ENCODE measurements around the gene STXBP5. TPM values are rescaled to one million over a fixed set of nuclear protein-coding genes. Genes with fewer than 3 reads are reported as not detected.
A peak's percentile ranks its signal among the peaks of the same experiment; 100 is the strongest.

Gene STXBP5
- total and polyA plus RNA-seq, 9 of the 15 experiments (the other 6 are each of a cell fraction or from before 2014, with no cell fraction given) = 23.3 to 172 (median 71.5) TPM

DNA sequence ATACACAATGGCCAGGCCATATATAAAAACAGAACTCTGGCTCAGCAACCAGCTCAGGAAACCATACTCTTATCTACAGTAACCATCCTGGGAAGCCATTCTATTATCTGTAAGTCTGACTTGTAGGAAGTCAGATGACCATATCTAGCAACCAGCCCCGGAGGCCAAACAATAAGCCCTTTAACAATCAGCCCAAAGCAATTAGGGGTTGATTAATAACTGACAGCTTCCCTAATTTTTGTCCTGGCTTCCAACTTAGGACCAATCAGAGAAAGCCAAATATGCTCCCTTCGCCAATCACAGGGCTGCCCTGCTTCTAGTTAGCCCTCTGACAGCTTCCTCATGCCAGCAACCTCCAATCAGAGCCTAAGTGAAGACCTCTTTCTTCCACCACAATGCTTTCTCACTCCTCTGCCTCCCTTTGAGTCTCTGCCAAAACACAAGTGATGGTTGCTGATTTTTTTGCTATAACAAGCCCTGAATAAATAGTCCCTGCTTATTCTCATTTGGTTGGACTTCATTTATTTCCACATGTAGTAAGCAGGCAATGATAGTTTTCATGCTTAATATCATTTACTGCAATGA is 37.8 kb upstream of the STXBP5 start (continued):
- TF ChIP-seq MGA (IDR thresholded peaks at IDR 0.05) (peak; percentile 48), HSF4 (CRISPR knock-in tag; IDR thresholded peaks at IDR 0.05; ENCODE audit: borderline replicate concordance) (no peak; the same call in 1 of the 2 replicates), ARNT (IDR thresholded peaks at IDR 0.05) (peak; percentile 74 to 92), ZNF551 (CRISPR knock-in tag; IDR thresholded peaks at IDR 0.05) (no peak), THAP7 (CRISPR knock-in tag; IDR thresholded peaks at IDR 0.05) (no peak), NFE2L1 (tag; IDR thresholded peaks at IDR 0.05; ENCODE audit: borderline replicate concordance, low read depth) (no peak), CTBP1 (IDR thresholded peaks at IDR 0.05; ENCODE audit: borderline replicate concordance) (peak; percentile 42; the same call in 1 of the 2 replicates), FOS (IDR thresholded peaks at IDR 0.05; ENCODE audit: extremely low read depth, insufficient read length) (peak; percentile 81), TRIM24 (IDR thresholded peaks at IDR 0.05) (peak; percentile 79 to 87; a peak in 3 of 4 replicates), ZNF3 (CRISPR knock-in tag; IDR thresholded peaks at IDR 0.05) (no peak), ZBTB17 (CRISPR knock-in tag; IDR thresholded peaks at IDR 0.05) (0 out of 2 replicates have a peak, but pooled peaks have one; percentile 17), DNMT1 (IDR thresholded peaks at IDR 0.05) (no peak), ZNF830 (CRISPR knock-in tag; IDR thresholded peaks at IDR 0.05) (no peak), EHMT2 (IDR thresholded peaks at IDR 0.05) (peak; percentile 84; the same call in 1 of the 2 replicates), CBX2 (IDR thresholded peaks at IDR 0.05; ENCODE audit: insufficient read depth, low read length, poor library complexity, severe bottlenecking) (no peak), NR1H2 (CRISPR knock-in tag; IDR thresholded peaks at IDR 0.05) (no peak)

Measured in K562 (cell line).